Activated CD8-positive, alpha-beta memory T cell treated with anti-CD3 and anti-CD28 coated beads for 36 hours (primary cell): ENCODE data around the gene CPEB1. TPM values are rescaled to one million over a fixed set of nuclear protein-coding genes. Genes with fewer than 3 reads are reported as not detected.
"Not testable (repeated sequence)": the region's sequence is repeated elsewhere in the genome, so short reads cannot be mapped to it uniquely, and the experiment has no call there.

Experiments
- CTCF ChIA-PET: fragments of 350-600 bp; sonication (Branson Sonifier 250); formaldehyde crosslinking; loops from one replicate; lab custom pipeline; 2021; ENCODE audit warnings: antibody characterized with exemption; lab: Charles Lee
- POLR2A ChIA-PET: fragments of 350-600 bp; sonication (Branson Sonifier 250); formaldehyde crosslinking; loops from one replicate; lab custom pipeline; 2021; ENCODE audit warnings: antibody characterized with exemption; lab: Charles Lee
- total RNA-seq, 2 experiments: library from RNA; stranded (reverse); gene quantifications; one replicate each; pipeline ENCODE4 v1.2.3, GENCODE V29; 2021

CPEB1 gene
- total RNA-seq, 2 experiments from 2014 or later = 0.55 to 0.63 TPM

DNA sequence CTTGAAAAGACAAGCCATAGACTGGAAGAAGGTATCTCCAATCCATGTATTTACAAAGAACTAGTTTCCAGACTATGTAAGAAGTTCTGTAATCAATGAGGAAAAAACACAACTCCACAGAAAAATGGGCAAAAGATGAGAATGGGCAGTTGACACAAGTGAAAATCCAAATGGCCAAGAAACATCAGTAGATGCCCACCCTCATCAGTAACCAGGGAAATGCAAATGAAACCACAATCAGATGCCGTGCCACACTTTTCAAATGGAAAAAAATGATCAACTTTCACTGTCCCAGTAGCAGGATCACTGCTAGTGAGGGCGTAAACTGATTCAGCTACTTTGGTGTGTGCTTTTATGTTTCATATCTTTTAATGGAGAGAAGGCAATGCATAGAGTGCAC is 4.5 kb upstream of the CPEB1 start:
- ChIA-PET POLR2A (no interaction called here), CTCF (interaction anchor here (0.7 kb wide), 1 partner anchor 16 kb away, joined by 3 read pairs; no protein-coding TSS in a partner anchor)

DNA sequence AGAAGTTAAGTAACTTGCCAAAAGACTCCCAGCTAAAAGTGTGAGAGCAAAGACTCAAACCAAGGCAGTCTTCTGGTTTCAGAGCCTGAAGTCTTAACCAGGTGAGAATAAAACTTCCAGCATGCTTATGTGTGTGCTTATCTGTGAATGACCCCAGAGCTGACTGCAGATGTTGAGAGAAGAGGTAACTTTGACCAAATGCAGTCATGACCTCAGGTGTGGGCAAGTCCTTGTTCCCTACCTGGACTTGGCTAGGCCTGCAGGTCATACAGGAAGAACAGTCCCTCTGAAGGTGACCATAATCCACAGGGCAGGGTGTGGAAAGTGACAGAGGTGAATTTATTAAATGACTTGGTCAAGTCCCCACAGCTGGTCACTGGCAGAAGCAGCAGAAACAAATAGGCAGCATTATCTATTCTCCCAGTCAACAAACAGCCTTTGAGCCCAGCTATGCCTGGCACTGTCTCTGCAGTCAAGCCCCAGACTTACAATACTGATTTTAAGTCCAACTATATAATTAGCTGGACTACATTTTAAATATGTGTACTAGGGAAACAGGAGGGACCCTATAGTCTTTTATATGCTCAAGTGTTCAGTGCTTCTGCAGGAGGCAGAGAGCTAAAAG is 3.0 kb upstream of the CPEB1 start:
- ChIA-PET POLR2A (no interaction called here), CTCF (no interaction called here)

DNA sequence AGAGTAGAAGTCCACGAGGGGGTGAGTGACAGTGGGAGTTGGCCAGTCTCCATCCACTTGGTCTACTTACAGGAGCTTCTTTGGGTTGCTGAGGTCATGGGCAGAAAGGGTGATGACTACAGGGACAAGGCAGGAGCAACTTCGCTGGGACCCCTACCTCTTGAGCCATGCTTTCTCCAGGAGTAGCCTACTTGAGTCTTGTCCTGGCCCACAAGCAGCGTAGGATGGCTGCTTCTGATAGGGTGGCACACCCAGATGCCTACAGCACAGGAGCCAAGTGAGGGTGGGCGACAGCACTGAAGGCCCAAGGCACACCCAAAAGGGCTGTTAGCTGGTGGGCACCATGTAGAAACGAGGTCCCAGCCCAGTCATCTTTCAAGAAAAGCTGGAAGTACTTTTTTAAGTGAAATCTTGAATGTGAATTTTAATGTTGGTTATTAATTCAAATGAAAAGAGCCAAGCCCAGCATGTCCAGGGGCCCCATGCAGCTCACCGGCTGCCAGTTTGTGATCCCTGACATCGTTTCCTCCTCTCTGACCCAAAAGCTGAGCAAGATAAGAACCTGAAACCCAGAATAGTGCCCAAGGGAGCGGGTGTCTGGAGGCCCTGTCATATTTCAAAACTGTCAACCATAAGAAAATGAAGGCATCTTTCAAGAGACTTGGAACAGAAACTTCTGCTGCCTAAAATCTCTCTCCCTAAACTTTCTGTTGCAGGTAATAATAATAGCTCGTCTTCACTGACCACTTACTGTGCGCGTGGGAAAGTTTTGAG is 2.2 kb upstream of the CPEB1 start:
- ChIA-PET CTCF (no interaction called here), POLR2A (no interaction called here)

DNA sequence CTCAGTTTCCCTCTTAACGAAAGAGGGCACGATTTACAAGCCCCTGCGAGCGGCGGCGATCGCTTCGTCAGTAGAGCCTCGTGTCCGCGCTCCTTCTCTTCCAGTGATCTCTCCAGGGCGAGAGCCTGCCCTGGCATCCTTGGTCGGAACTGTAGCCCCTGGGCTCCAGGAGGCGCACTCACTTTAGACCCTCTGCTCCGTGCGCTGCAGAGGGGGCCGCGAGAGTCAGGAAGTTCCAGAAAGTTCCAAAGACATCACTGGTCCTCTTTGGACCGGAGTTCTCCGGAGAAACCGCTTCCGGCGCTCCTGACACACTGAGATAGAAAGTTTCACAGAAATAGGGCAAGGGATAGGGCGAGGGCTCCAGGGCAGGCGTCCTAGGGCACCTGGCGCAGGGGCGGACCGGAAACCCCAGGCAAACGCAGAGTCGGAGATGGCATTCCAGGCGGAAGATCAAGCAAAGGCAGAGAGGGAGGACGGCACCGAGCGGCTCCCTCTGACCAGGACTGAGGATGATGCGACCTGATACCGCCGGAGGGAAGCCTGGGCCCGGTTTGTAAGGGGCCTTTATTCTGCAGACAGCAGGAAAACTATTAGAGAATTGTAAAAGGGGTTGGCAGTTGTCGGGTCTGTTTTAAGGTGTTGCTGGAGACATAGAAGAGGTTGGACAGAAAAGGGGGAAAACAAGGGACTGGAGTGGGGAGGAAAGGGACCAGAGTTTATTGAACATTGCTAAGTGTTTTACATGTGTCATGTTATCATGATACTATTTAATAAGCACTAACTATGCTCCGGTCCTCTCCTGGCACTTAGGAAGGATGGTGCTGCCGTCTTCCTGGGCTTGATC is 1.3 kb upstream of the CPEB1 start:
- POLR2A ChIA-PET = no interaction called here
- CTCF ChIA-PET = no interaction called here

DNA sequence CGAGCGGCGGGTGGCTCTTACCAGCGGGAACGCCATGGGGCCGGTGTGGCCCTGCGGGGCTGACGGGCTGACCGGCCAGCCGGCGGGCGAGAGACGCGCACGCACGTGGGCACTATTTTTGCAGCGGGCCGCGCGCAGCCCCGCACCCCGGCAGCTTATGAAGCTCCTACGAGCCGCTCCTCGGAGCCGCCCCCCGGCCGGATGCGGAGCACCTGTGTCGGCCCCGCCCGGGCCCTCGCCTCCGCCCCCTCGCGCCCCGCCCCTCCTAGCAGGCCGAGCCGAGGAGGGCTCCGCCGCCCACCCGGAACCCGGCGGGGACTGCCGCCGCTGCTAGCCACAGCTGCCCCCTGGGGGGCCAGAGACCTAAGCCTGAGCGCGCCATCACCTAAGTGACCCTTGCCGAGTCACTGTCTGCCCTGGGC is 683 bp upstream of the CPEB1 start:
- ChIA-PET CTCF (no interaction called here), POLR2A (no interaction called here)

DNA sequence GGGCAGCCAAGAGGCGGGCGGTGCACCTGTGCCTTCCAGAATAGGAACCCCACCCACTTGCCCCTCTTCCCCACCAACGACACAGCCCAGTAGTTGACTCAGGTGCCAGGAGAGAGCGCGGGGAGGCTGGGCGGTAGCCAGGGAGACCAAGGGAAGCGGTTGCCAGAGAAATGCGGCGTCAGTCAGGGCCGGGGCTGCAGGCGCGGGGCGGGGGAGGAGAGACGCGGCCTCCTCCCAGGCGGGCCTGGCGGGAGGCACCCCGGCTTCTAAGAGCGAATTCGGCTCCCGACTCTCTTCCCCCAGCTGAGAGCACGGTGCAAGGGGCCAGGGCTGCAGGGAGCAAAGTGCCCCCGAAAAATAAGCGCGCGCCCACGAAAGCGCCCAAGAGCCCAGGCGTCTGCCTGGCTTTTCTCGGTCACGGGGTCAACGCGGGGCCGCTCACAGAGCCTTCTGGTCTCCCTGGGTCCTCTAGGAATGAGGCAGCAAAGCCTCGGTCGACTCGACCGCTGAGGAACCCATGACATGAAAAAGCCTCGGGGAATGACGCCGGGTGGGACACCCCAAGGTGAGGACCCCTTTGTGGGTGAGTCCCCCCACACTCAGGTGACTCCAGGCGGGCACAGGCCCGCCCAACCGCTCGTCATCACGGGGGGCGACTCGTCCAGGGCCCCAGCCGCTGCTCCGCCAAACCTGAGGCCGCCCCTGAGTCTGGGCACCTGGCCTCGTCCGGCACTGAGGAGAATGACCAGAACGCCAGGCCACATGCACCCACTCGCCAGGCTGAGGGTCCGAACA is 716 bp downstream of the CPEB1 start:
- POLR2A ChIA-PET = no interaction called here
- CTCF ChIA-PET = interaction anchor here (1.4 kb wide), 1 partner anchor 106 kb away, joined by 4 read pairs; the partner anchor contains the start of gene RPS17

DNA sequence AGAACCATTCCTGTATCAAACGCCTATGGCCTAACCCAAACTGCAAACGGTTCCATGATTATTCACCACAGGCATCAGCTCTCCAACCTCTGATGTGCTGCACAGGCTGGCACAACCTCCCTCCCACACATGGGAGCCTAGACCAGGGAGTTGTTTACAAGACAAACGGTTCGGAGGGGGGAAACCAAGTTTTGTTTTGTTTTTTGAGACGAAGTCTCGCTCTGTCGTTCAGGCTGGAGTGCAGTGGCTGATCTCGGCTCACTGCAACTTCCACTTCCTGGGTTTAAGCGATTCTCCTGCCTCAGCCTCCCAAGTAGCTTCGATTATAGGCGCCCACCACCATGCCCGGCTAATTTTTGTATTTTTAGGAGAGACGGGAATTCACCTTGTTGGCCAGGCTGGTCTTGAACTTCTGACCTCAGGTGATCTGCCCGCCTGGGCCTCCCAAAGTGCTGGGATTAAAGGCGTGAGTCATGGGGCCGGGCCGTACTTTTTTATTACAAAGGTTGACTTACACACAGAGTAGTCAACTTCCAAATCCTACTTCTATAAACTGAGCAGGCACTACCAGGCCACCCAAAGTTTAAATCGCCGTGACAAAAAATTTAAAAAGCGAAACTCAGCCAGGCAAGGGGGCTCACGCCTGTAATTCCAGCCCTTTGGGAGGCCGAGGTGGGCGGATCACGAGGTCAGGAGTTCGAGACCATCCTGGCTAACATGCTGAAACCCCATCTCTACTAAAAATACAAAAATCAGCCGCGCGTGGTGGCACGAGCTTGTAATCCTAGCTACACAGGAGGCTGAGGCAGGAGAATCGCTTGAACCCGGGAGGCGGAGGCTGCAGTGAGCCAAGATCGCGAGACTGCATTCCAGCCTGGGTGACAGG is 2.0 kb downstream of the CPEB1 start:
- POLR2A ChIA-PET = not testable (repeated sequence)
- CTCF ChIA-PET = interaction anchor here (1.4 kb wide), 1 partner anchor 105 kb away, joined by 4 read pairs; the partner anchor contains the start of gene RPS17

DNA sequence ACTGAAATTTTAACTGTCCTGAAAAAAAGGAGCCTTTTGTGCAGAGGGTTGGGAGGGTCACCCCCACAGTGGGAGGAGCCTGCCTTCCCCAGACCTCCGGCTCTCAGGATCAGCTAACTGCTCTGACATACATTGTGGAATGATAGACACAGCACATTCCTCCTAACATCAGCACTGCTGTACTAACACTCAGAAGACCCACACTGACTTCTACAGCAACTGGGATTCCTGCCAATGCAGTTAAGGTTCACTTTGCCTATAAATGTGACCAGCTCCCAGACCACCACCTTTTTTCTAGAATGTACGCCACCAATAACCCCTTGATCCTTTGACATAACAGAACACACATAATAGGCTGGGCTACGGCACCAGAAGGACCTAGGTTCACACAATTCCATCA is 3.2 kb downstream of the CPEB1 start:
- ChIA-PET POLR2A (no interaction called here), CTCF (no interaction called here)

DNA sequence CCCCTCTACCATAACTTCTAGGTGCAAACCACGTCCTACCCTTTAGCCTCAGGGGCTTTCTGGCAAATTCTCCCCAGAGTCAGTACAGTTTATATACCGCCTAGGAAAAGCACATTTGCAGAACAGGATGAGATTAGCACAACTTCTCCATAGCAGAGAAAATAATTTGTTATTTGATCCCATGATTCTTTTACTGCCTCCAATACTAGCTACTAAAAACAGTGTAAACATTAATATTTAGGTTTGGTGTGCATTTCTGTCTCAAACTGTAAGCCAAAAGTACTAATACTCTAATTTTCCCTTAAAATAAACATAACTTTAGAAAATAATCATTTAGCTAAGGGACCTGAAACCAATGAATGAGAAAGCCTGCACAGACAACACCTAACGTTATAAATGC is 4.5 kb downstream of the CPEB1 start:
- POLR2A ChIA-PET = no interaction called here
- CTCF ChIA-PET = no interaction called here

DNA sequence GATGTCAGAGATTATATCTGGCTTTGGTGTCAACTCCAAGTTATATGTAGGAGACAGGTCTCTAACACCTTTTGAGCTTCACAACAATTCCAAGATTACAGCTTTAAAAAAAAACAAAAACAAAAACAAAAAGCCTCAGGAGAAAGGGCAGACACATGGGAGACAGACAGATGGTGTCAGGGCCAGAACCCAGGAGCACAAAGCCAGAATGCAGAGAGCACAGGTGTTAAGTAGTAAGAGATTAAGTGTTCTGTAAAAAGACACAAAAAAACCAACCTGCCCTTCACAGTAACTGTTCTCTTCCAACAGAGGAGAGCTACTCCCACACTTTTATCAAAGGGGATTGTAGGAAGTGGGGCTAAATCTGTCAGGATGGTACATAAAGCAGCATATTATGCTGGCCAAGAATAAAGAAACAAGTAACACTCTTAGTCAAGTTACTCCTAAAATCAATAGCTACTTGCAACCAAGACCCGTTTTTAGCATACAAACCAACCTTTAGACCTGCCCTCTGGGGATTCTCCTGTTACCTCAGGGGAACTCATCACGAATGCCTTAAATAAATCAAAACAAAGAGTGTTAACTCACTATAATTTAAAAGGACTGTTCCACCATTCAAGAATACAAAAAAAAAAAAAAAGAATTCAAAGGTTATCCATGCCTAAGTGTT is 5.9 kb downstream of the CPEB1 start:
- ChIA-PET CTCF (no interaction called here), POLR2A (no interaction called here)

DNA sequence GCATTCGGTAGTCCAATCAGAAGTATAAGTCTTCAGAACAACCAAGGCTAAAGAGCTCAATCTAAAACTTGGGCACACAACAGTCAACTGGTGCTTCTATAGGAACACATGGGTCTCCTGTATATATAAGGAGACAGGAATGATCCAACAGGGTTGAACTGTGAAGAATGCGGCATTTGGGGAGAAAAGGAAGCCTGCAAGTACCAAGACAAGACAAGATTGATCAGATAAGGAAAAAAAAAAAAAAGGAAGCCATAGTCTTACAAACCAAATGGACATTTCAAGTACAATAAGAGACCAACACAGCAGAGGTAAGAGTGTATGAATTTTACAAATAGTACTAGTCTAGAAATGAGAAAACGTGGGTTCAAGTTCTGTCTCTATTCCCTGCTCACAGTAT is 6.5 kb downstream of the CPEB1 start:
- CTCF ChIA-PET = no interaction called here
- POLR2A ChIA-PET = no interaction called here

DNA sequence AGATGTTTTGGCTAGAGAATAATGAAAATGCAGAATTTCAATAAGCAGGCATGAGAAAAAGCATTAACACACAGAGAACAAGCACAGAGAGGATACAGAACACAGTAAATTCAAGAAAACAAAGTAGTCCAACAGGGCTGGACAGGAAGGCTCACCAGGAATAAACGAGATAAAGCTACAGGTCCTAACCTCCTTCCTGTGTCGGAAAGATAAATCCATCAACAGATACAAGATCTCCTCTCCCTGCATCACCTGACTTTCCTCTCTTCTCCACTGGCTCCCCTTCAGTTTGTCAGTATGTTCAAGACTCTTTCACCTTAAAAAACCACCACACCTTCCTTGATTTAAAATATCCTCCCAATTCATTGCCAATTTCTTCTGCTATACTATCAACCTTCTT is 11.4 kb downstream of the CPEB1 start:
- POLR2A ChIA-PET = no interaction called here
- CTCF ChIA-PET = interaction anchor here (0.6 kb wide), 1 partner anchor 15 kb away, joined by 3 read pairs; no protein-coding TSS in a partner anchor

DNA sequence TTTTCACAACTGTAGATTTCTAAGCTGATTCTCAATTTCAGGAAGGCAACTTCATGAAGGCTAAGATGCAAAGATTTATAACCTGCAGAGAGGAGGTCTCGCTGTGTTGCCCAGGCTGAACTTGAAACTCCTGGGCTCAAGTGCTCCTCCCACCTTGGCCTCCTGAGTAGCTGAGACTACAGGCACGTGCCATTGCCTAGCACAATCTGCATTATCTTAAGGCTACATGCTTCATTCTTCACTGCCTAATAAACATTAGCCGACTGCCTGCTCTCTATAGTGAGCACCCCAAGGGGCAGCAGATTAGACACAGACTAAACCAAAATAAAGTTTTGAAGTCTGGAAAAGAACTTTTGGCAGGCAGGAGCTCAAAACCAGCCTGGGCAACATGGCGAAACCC is 17.1 kb downstream of the CPEB1 start:
- POLR2A ChIA-PET = no interaction called here
- CTCF ChIA-PET = no interaction called here

DNA sequence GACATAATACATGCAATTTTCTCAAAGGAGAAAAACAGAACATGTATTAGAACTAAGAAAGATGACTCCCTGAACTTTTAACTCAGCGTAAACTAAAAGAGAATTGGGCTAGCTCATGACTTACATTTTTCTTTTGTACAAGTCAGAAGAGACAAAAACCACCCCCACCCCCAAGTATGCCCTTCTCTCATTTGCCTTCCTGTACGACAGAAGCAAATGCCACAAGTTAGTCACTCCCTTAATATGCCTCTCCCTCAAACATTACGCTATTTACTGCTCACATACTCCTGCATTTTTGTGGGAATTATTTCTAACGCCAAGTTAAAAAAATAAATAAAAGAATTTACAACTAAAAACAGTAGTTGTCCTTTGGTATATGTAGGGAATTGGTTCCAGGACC is 22.0 kb downstream of the CPEB1 start:
- CTCF ChIA-PET = no interaction called here
- POLR2A ChIA-PET = no interaction called here

DNA sequence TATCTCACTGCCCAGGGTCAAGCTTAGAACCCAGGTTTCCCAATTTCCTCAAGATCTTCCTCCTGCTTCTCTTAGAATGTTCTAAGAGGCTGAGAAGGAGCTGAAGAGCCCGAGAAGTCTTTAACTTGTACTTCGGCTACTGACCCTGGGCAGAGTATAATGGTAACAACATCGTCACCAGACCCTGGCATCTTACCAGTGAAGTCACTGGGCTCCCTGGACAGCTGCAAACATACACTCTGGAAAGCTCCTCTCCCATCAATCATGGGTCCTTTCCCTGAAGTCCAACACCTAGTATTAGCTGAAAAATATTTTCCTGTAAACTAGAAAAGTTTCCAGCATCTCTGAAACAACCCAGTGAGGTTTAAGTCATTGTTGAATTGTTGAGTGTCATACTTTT is 22.7 kb downstream of the CPEB1 start:
- CTCF ChIA-PET = no interaction called here
- POLR2A ChIA-PET = no interaction called here

DNA sequence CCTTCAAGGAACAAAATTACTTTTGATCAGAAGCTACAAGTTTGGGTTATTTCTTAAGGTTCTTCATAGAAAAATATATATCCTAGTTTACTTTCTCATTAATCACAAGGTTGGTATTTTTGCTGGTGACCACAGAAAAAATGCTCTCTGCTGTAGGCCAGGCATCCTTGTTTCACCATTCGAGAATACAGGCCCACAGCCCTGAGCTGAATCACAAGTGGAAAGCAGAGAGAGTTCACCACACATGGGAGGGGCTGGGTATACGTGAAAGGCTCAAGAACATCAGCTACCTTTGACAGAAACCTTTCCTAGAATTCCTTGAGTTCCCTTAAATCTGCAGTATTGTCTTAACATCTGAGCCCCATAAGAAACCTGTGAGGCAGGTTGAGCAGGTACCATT is 23.2 kb downstream of the CPEB1 start:
- ChIA-PET CTCF (no interaction called here), POLR2A (no interaction called here)

DNA sequence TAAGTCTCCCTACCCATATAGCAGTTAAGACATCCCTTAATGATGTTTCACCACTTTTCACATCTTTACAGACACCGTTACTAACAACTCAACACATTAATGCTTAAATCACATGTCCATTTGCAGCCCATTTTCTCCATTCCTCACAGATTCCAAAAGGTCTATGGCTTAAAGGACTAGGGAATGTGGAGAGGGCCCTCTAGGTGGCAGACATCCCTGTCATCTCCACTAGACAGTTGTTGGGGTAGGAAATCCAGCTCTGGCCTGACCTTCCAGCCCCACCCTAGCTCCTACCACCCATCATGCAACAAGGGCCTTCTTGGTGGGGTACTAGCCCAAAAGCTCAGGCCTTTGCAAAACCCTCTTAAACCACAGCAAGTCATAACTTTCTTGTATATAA is 25.2 kb downstream of the CPEB1 start:
- ChIA-PET CTCF (no interaction called here), POLR2A (no interaction called here)

DNA sequence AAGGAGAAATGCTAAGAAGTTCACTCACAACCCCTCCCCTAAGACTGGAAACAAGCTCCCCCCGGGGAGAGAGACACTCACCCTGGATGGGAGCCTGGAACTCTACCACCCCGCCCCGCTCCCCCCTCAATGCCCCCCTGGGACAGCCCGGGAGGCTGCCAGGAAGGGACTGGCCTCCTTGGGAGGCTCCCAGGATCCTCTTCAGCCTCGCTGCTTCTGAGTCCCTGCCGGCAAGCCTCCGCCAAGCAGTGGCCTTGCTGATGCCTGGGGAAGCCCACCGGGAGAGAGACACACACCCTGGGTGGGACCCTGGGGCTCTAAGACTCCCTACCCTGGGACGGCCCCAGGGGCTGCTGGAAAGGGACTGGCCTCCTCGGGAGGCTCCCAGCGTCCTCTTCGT is 33.4 kb downstream of the CPEB1 start:
- ChIA-PET POLR2A (no interaction called here), CTCF (no interaction called here)
